Stimulated activated naive B cell treated with anti-CD40 and anti-IgM and Interleukin-4, amounts not matched to agents 10 μg/mL and 1 μg/mL and 100 μg/mL, for 72 hours (primary cell): ENCODE data around the gene ABCA1.

Experiments used
- ATAC-seq, 2 donors: fragments of 150-1000 bp; cut with Tn5 transposase; replicated peaks; 2 replicates each; pipeline ENCODE4 v1.10.0; 2021; ENCODE audit warnings: moderate library complexity in 1 of 2
- DNase-seq: peaks from one replicate; pipeline ENCODE4 v3.0.0; 2021
- H3K27ac Mint-ChIP-seq: one replicate; pipeline ENCODE4 v1.8.0; 2022; ENCODE audit warnings: mild to moderate bottlenecking, mixed read lengths
- H3K27me3 Mint-ChIP-seq, 2 donors: one replicate each; pipeline ENCODE4 v1.8.0; 2022; ENCODE audit warnings: mixed read lengths in 2 of 2
- H3K36me3 Mint-ChIP-seq, 2 donors: one replicate each; pipeline ENCODE4 v1.8.0; 2022; ENCODE audit warnings: mixed read lengths in 2 of 2, mild to moderate bottlenecking in 1 of 2
- H3K4me1 Mint-ChIP-seq, 2 donors: one replicate each; pipeline ENCODE4 v1.8.0; 2022; ENCODE audit warnings: mixed read lengths in 2 of 2, mild to moderate bottlenecking in 1 of 2
- H3K4me3 Mint-ChIP-seq, 2 donors: one replicate each; pipeline ENCODE4 v1.8.0; 2022; ENCODE audit warnings: mild to moderate bottlenecking in 2 of 2, mixed read lengths in 2 of 2, moderate library complexity in 1 of 2
- H3K9me3 Mint-ChIP-seq, 2 donors: one replicate each; pipeline ENCODE4 v1.8.0; 2022; ENCODE audit warnings: mixed read lengths in 2 of 2, mild to moderate bottlenecking in 1 of 2

Gene ABCA1

DNA sequence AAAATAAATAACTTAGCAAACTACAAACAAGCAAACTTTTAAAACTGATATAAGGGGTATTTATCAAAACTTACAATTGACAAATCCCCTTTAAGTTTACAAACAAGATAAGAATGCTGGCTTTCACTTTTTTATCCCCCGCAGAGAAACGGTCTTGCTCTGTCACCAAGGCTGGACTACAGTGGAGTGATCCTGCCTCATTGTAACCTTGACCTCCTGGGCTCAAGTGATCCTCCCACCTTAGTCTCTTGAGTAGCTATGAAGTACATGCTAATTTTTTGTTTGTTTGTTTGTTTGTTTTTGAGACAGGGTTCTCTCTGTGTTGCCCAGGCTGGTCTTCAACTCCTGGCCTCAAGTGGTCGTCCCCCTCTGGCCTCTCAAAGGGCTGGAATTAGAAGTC lies 189.5 kb downstream of the ABCA1 start:
- H3K27me3 Mint-ChIP-seq, result no peaks in the 10 kb centered on the region
- no peak overlapping the region for H3K27ac Mint-ChIP-seq
- no peak for DNase-seq
- peaks cover 0 to 1% of the 10 kb centered on the region in 2 donors for H3K9me3 Mint-ChIP-seq
- H3K4me1 Mint-ChIP-seq, result peaks cover 4 to 18% of the 10 kb centered on the region in 2 donors
- H3K4me3 Mint-ChIP-seq, result no peak overlapping the region
- ATAC-seq, result no peak
- no peaks in the 10 kb centered on the region for H3K36me3 Mint-ChIP-seq
